Measurements from ENCODE around the gene GCN1. TPM values are rescaled to one million over a fixed set of nuclear protein-coding genes. Genes with fewer than 3 reads are reported as not detected.

Gene GCN1
- total RNA-seq, 1 experiment from 2014 or later = 117 TPM

GRCh38 chr12:120162763-120163162 is 31.8 kb downstream of the GCN1 start:
- peaks cover 87% of the 10 kb centered on the region for H3K36me3 Mint-ChIP-seq (ENCODE audit: insufficient read depth, unreplicated experiment)
- BruUV-seq (replicated peaks) = no TSS peak
- no peaks in the 10 kb centered on the region for H3K27me3 Mint-ChIP-seq (ENCODE audit: insufficient read depth, unreplicated experiment)
- no peaks in the 10 kb centered on the region for H3K9me3 Mint-ChIP-seq (ENCODE audit: unreplicated experiment)
- no peak overlapping the region for H3K4me3 Mint-ChIP-seq (ENCODE audit: unreplicated experiment)
- no peak overlapping the region for H3K27ac Mint-ChIP-seq (ENCODE audit: low read depth, unreplicated experiment)
- DNase-seq (ENCODE audit: unreplicated experiment) = no peak
- intact Hi-C loops (cut with micrococcal nuclease) = no loop called here
- ChIA-PET POLR2A (interaction anchor here (1.0 kb wide), 1 partner anchor 13 kb away, joined by 3 read pairs; no protein-coding TSS in a partner anchor), CTCF (interaction anchor here (0.6 kb wide), 1 partner anchor 188 kb away, joined by 3 read pairs; no protein-coding TSS in a partner anchor)
- no peaks in the 10 kb centered on the region for H3K4me1 Mint-ChIP-seq (ENCODE audit: insufficient read depth, unreplicated experiment)
- TF ChIP-seq CTCF (IDR thresholded peaks at IDR 0.05; ENCODE audit: unreplicated experiment) = no peak

- POLR2A ChIA-PET = interaction anchor here (1.0 to 1.4 kb wide), 2 partner anchors 14 to 39 kb away, joined by 3 to 4 read pairs; partner anchors contain the start of gene RPLP0
These were observed 32.7 kb downstream of the GCN1 start for GRCh38 chr12:120161852-120162251.

GRCh38 chr12:120159509-120160237 is 34.8 kb downstream of the GCN1 start:
- Mint-ChIP-seq H3K36me3 (ENCODE audit: insufficient read depth, unreplicated experiment) (peaks cover 85% of the 10 kb centered on the region), H3K27me3 (ENCODE audit: insufficient read depth, unreplicated experiment) (no peaks in the 10 kb centered on the region)

More at GRCh38 chr12:120161852-120162251, 32.7 kb downstream of the GCN1 start:
- intact Hi-C loops (cut with micrococcal nuclease) = no loop called here
- Mint-ChIP-seq H3K36me3 (ENCODE audit: insufficient read depth, unreplicated experiment) (peaks cover 84% of the 10 kb centered on the region), H3K4me3 (ENCODE audit: unreplicated experiment) (no peak overlapping the region), H3K4me1 (ENCODE audit: insufficient read depth, unreplicated experiment) (no peaks in the 10 kb centered on the region), H3K9me3 (ENCODE audit: unreplicated experiment) (no peaks in the 10 kb centered on the region), H3K27me3 (ENCODE audit: insufficient read depth, unreplicated experiment) (no peaks in the 10 kb centered on the region), H3K27ac (ENCODE audit: low read depth, unreplicated experiment) (no peak overlapping the region)
- CTCF ChIA-PET = interaction anchor here (0.6 kb wide), 1 partner anchor 28 kb away, joined by 4 read pairs; no protein-coding TSS in a partner anchor
- DNase-seq (ENCODE audit: unreplicated experiment) = no peak
- BruUV-seq (replicated peaks) = no TSS peak
- no peak for TF ChIP-seq CTCF (IDR thresholded peaks at IDR 0.05; ENCODE audit: unreplicated experiment)

More at GRCh38 chr12:120159509-120160237, 34.8 kb downstream of the GCN1 start:
- CTCF ChIA-PET = interaction anchor here (0.6 kb wide), 1 partner anchor 41 kb away, joined by 4 read pairs; no protein-coding TSS in a partner anchor
- H3K27ac Mint-ChIP-seq (ENCODE audit: low read depth, unreplicated experiment) = no peak overlapping the region
- H3K9me3 Mint-ChIP-seq (ENCODE audit: unreplicated experiment) = no peaks in the 10 kb centered on the region
- TF ChIP-seq CTCF (IDR thresholded peaks at IDR 0.05; ENCODE audit: unreplicated experiment) = no peak
- no peaks in the 10 kb centered on the region for H3K4me1 Mint-ChIP-seq (ENCODE audit: insufficient read depth, unreplicated experiment)
- no TSS peak for BruUV-seq (replicated peaks)
- DNase-seq (ENCODE audit: unreplicated experiment) = no peak
- POLR2A ChIA-PET = interaction anchor here (0.5 to 1.1 kb wide), 3 partner anchors 9 to 42 kb away, joined by 3 to 5 read pairs (median 3); partner anchors contain the start of gene RPLP0
- intact Hi-C loops (cut with micrococcal nuclease) = no loop called here
- no peak overlapping the region for H3K4me3 Mint-ChIP-seq (ENCODE audit: unreplicated experiment)
